H9 (cell line): ENCODE results near the gene IL1RAPL2. TPM values are rescaled to one million over a fixed set of nuclear protein-coding genes. Genes with fewer than 3 reads are reported as not detected.

ENCODE experiments used
- DNase-seq: peaks from one replicate; pipeline ENCODE4 v3.0.0-alpha.2; 2017
- H2AFZ ChIP-seq: one replicate; pipeline ENCODE4 v1.6.1; 2013; ENCODE audit warnings: mild to moderate bottlenecking, low read length, control low read depth, moderate library complexity
- H2AK5ac ChIP-seq: 2 replicates; pipeline ENCODE4 v1.6.1; 2013; ENCODE audit warnings: low read length, control low read depth, mixed read lengths; ENCODE audit not compliant: insufficient read length
- H2BK120ac ChIP-seq: one replicate; pipeline ENCODE4 v1.6.1; 2013; ENCODE audit warnings: low read depth, mild to moderate bottlenecking, low read length, control low read depth, inconsistent platforms; ENCODE audit not compliant: poor library complexity, severe bottlenecking
- H2BK12ac ChIP-seq: 2 replicates; pipeline ENCODE4 v1.6.1; 2013; ENCODE audit warnings: low read length, control low read depth, mixed read lengths, low read depth; ENCODE audit not compliant: insufficient read length
- H2BK15ac ChIP-seq: 2 replicates; pipeline ENCODE4 v1.6.1; 2013; ENCODE audit warnings: low read depth, low read length, control low read depth
- H2BK20ac ChIP-seq: one replicate; pipeline ENCODE4 v1.6.1; 2013; ENCODE audit warnings: low read depth, mild to moderate bottlenecking, low read length, control low read depth, inconsistent platforms; ENCODE audit not compliant: poor library complexity, severe bottlenecking
- H2BK5ac ChIP-seq: 2 replicates; pipeline ENCODE4 v1.6.1; 2013; ENCODE audit warnings: low read length, control low read depth, mixed read lengths; ENCODE audit not compliant: insufficient read length
- H3K14ac ChIP-seq: 2 replicates; pipeline ENCODE4 v1.6.1; 2013; ENCODE audit warnings: low read length, control low read depth; ENCODE audit not compliant: insufficient read depth
- H3K18ac ChIP-seq: 2 replicates; pipeline ENCODE4 v1.6.1; 2013; ENCODE audit warnings: low read depth, mild to moderate bottlenecking, mixed read lengths, low read length, control low read depth; ENCODE audit not compliant: insufficient read length
- H3K23ac ChIP-seq: 2 replicates; pipeline ENCODE4 v1.6.1; 2013; ENCODE audit warnings: low read length, control low read depth, mixed read lengths, low read depth; ENCODE audit not compliant: insufficient read length
- H3K23me2 ChIP-seq: 2 replicates; pipeline ENCODE4 v1.6.1; 2013; ENCODE audit warnings: low read depth, mild to moderate bottlenecking, mixed read lengths, low read length, control low read depth; ENCODE audit not compliant: insufficient read length, poor library complexity, severe bottlenecking
- H3K27ac ChIP-seq: 2 replicates; pipeline ENCODE4 v1.5.1; 2013; ENCODE audit warnings: low read length, control low read depth, mixed read lengths, low read depth; ENCODE audit not compliant: insufficient read length
- H3K27me3 ChIP-seq: 2 replicates; pipeline ENCODE4 v1.6.1; 2013; ENCODE audit warnings: low read length, control low read depth, inconsistent platforms; ENCODE audit not compliant: insufficient read depth
- H3K4ac ChIP-seq: 2 replicates; pipeline ENCODE4 v1.6.1; 2013; ENCODE audit warnings: low read depth, mild to moderate bottlenecking, control low read depth, inconsistent platforms, low read length, moderate library complexity
- H3K4me1 ChIP-seq: 2 replicates; pipeline ENCODE4 v1.6.1; 2013; ENCODE audit warnings: low read length, control low read depth, inconsistent platforms; ENCODE audit not compliant: insufficient read depth
- H3K4me2 ChIP-seq: 2 replicates; pipeline ENCODE4 v1.6.1; 2013; ENCODE audit warnings: low read length, control low read depth, mixed read lengths; ENCODE audit not compliant: insufficient read length, insufficient read depth
- H3K56ac ChIP-seq: 2 replicates; pipeline ENCODE4 v1.6.1; 2013; ENCODE audit warnings: low read depth, mild to moderate bottlenecking, mixed read lengths, low read length, control low read depth; ENCODE audit not compliant: insufficient read length
- H3K79me1 ChIP-seq: 2 replicates; pipeline ENCODE4 v1.6.1; 2013; ENCODE audit warnings: low read depth, mild to moderate bottlenecking, moderate library complexity, low read length, control low read depth, inconsistent platforms; ENCODE audit not compliant: insufficient read depth, poor library complexity, severe bottlenecking
- H3K79me2 ChIP-seq: 2 replicates; pipeline ENCODE4 v1.6.1; 2013; ENCODE audit warnings: low read length, control low read depth, inconsistent platforms; ENCODE audit not compliant: insufficient read depth
- H3K9ac ChIP-seq: 2 replicates; pipeline ENCODE4 v1.6.1; 2013; ENCODE audit warnings: low read length, control low read depth, mixed read lengths; ENCODE audit not compliant: insufficient read length; ENCODE audit errors: extremely low read depth
- H3K9me3 ChIP-seq: one replicate; pipeline ENCODE4 v1.6.1; 2013; ENCODE audit warnings: low read depth, low read length, inconsistent platforms; ENCODE audit not compliant: control insufficient read depth
- H3T11ph ChIP-seq: one replicate; pipeline ENCODE4 v1.6.1; 2013; ENCODE audit warnings: mild to moderate bottlenecking, low read length, control low read depth, inconsistent platforms
- H4K20me1 ChIP-seq: one replicate; pipeline ENCODE4 v1.6.1; 2013; ENCODE audit not compliant: control insufficient read depth, insufficient read length, insufficient read depth
- H4K5ac ChIP-seq: 2 replicates; pipeline ENCODE4 v1.6.1; 2013; ENCODE audit warnings: low read depth, mild to moderate bottlenecking, mixed read lengths, low read length, control low read depth; ENCODE audit not compliant: insufficient read length
- H4K8ac ChIP-seq: replicated peaks from 2 replicates; pipeline ENCODE4 v1.6.1; 2013; ENCODE audit warnings: low read length, control low read depth, mixed read lengths, low read depth; ENCODE audit not compliant: insufficient read length
- H4K91ac ChIP-seq: 2 replicates; pipeline ENCODE4 v1.6.1; 2013; ENCODE audit warnings: low read depth, mild to moderate bottlenecking, moderate library complexity, mixed read lengths, low read length, control low read depth; ENCODE audit not compliant: insufficient read length
- H3K27ac Mint-ChIP-seq, 3 experiments: 2 replicates in 2 of 3; 3 replicates in 1 of 3; pipeline ENCODE4 v1.8.0; 2020 to 2021; ENCODE audit warnings: mixed read lengths in 3 of 3, mild to moderate bottlenecking in 1 of 3, moderate library complexity in 1 of 3
- H3K27me3 Mint-ChIP-seq: 2 replicates; pipeline ENCODE4 v1.8.0; 2021; ENCODE audit warnings: low read depth, mild to moderate bottlenecking, moderate library complexity, mixed read lengths
- H3K36me3 Mint-ChIP-seq, 3 experiments: 2 replicates in 2 of 3; 3 replicates in 1 of 3; pipeline ENCODE4 v1.8.0; 2020 to 2021; ENCODE audit warnings: low read depth in 3 of 3, mixed read lengths in 3 of 3; ENCODE audit not compliant: insufficient read depth in 1 of 3
- H3K4me1 Mint-ChIP-seq, 2 experiments: 2 replicates each; pipeline ENCODE4 v1.8.0; 2020; ENCODE audit warnings: mixed read lengths in 2 of 2
- H3K4me3 Mint-ChIP-seq, 2 experiments: 2 replicates in 1 of 2; 3 replicates in 1 of 2; pipeline ENCODE4 v1.8.0; 2020 to 2021; ENCODE audit warnings: mild to moderate bottlenecking in 2 of 2, mixed read lengths in 2 of 2, moderate library complexity in 1 of 2
- H3K9me3 Mint-ChIP-seq, 2 experiments: 2 replicates in 1 of 2; 3 replicates in 1 of 2; pipeline ENCODE4 v1.8.0; 2020; ENCODE audit warnings: mild to moderate bottlenecking in 2 of 2, mixed read lengths in 2 of 2, moderate library complexity in 1 of 2
- CTCF ChIP-seq: fragments of 200-600 bp; sonication (generic); conservative IDR thresholded peaks from 3 replicates; pipeline ENCODE4 v1.8.0; 2021; ENCODE audit warnings: antibody characterized with exemption, mild to moderate bottlenecking
- WGBS: extraction: QIAGEN DNeasy Blood & Tissue Kit; methylation state at CpG from one replicate; pipeline ENCODE4 v1.1.7; 2013; ENCODE audit warnings: missing lambda C conversion rate, low lambda C conversion rate, mixed read lengths; ENCODE audit not compliant: insufficient read length; ENCODE audit errors: extremely low coverage; 5-methylcytosine and 5-hydroxymethylcytosine counted together
- total RNA-seq: library from RNA; stranded (reverse); gene quantifications from 2 replicates; pipeline ENCODE4 v1.2.1, GENCODE V29; 2021

Gene IL1RAPL2
- total RNA-seq, 1 experiment from 2014 or later = not detected

- H3K4ac ChIP-seq = no peak overlapping the region
- no peak overlapping the region for H2BK5ac ChIP-seq
- no peaks in the 10 kb centered on the region for H3K79me1 ChIP-seq
- no peak overlapping the region for H3K27ac ChIP-seq
- Mint-ChIP-seq H3K4me1 (no peaks in the 10 kb centered on the region), H3K36me3 (no peaks in the 10 kb centered on the region), H3K9me3 (peaks cover 0 to 42% of the 10 kb centered on the region in 2 experiments; a peak in 2 of 5 replicates), H3K27ac (no peak overlapping the region), H3K27me3 (no peaks in the 10 kb centered on the region), H3K4me3 (no peak overlapping the region)
- H2BK12ac ChIP-seq = no peak overlapping the region
- H3K56ac ChIP-seq = no peak overlapping the region
- no peaks in the 10 kb centered on the region for H4K20me1 ChIP-seq
- H2AK5ac ChIP-seq = no peak overlapping the region
- no peak overlapping the region for H2AFZ ChIP-seq
- no peak overlapping the region for H3K4me2 ChIP-seq
- H3K27me3 ChIP-seq = no peaks in the 10 kb centered on the region
- no peak overlapping the region for H2BK15ac ChIP-seq
- H3K9me3 ChIP-seq = no peaks in the 10 kb centered on the region
- no peaks in the 10 kb centered on the region for H3K79me2 ChIP-seq
- no peak overlapping the region for H3K23ac ChIP-seq
- H2BK120ac ChIP-seq = no peak overlapping the region
- H2BK20ac ChIP-seq = no peak overlapping the region
- H4K8ac ChIP-seq = no peak overlapping the region
- H3K23me2 ChIP-seq = no peaks in the 10 kb centered on the region
- no peak overlapping the region for H3T11ph ChIP-seq
- H3K18ac ChIP-seq = no peak overlapping the region
- no peak overlapping the region for H3K14ac ChIP-seq
- H3K9ac ChIP-seq = no peak overlapping the region
- TF ChIP-seq CTCF = no peak
- DNase-seq = no peak
- H4K91ac ChIP-seq = no peak overlapping the region
- no CpG with 5 or more reads among the region's 4 CpGs for WGBS
- no peak overlapping the region for H4K5ac ChIP-seq
- peaks cover 3% of the 10 kb centered on the region; the same call in 1 of the 2 replicates for H3K4me1 ChIP-seq
Measured at GRCh38 chrX:105753411-105753810, 1187.4 kb downstream of the IL1RAPL2 start.
